HepG2 (cell line): ENCODE data around the gene XXYLT1. TPM values are rescaled to one million over a fixed set of nuclear protein-coding genes. Genes with fewer than 3 reads are reported as not detected.

Experiments used
- E2F2 ChIP-seq: sonication (generic); formaldehyde crosslinking; IDR thresholded peaks from 2 replicates; pipeline ENCODE4 v1.4.0; 2020; ENCODE audit warnings: missing genetic modification reagents, borderline replicate concordance
- FOXO4 ChIP-seq: sonication (generic); formaldehyde crosslinking; conservative IDR thresholded peaks from 2 replicates; pipeline ENCODE4 v1.8.1; 2023; ENCODE audit warnings: missing genetic modification reagents
- HHEX ChIP-seq: IDR thresholded peaks from 2 replicates; pipeline ENCODE4 v1.6.1; 2016; ENCODE audit warnings: control low read depth
- MED1 ChIP-seq: sonication (generic); formaldehyde crosslinking; IDR thresholded peaks from 2 replicates; pipeline ENCODE4 v1.4.0; 2020; ENCODE audit warnings: missing genetic modification reagents
- MED8 ChIP-seq: sonication (generic); formaldehyde crosslinking; IDR thresholded peaks from 2 replicates; pipeline ENCODE4 v1.8.1; 2023; ENCODE audit warnings: mild to moderate bottlenecking, missing genetic modification reagents; ENCODE audit not compliant: insufficient replicate concordance
- MXD4 ChIP-seq: IDR thresholded peaks from 2 replicates; pipeline ENCODE4 v1.6.1; 2016; ENCODE audit warnings: mild to moderate bottlenecking, missing biosample characterization, missing genetic modification reagents
- PHB2 ChIP-seq: fragments of 450-650 bp; IDR thresholded peaks from 2 replicates; pipeline ENCODE4 v1.6.1; 2018; ENCODE audit not compliant: partially characterized antibody
- SCMH1 ChIP-seq: sonication (generic); formaldehyde crosslinking; IDR thresholded peaks from 2 replicates; pipeline ENCODE4 v1.9.0; 2021; ENCODE audit warnings: missing genetic modification reagents, mild to moderate bottlenecking, borderline replicate concordance
- SMYD3 ChIP-seq: sonication (generic); formaldehyde crosslinking; IDR thresholded peaks from 2 replicates; pipeline ENCODE4 v1.8.1; 2023; ENCODE audit warnings: mild to moderate bottlenecking, missing genetic modification reagents
- THAP8 ChIP-seq: sonication (generic); formaldehyde crosslinking; IDR thresholded peaks from 2 replicates; pipeline ENCODE4 v1.5.1; 2020; ENCODE audit warnings: missing genetic modification reagents, mild to moderate bottlenecking, borderline replicate concordance
- TOPORS ChIP-seq: sonication (generic); formaldehyde crosslinking; IDR thresholded peaks from 2 replicates; pipeline ENCODE4 v1.8.0; 2023; ENCODE audit warnings: mild to moderate bottlenecking, missing genetic modification reagents
- ZBTB1 ChIP-seq: sonication (generic); formaldehyde crosslinking; IDR thresholded peaks from 2 replicates; pipeline ENCODE4 v1.4.0; 2020; ENCODE audit warnings: missing genetic modification reagents, borderline replicate concordance
- ZBTB7A ChIP-seq: sonication (generic); formaldehyde crosslinking; IDR thresholded peaks from 2 replicates; pipeline ENCODE4 v1.8.0; 2022; ENCODE audit warnings: mild to moderate bottlenecking, missing genetic modification reagents
- ZFP82 ChIP-seq: sonication (generic); formaldehyde crosslinking; IDR thresholded peaks from 2 replicates; pipeline ENCODE4 v1.5.1; 2020; ENCODE audit warnings: mild to moderate bottlenecking, missing genetic modification reagents, borderline replicate concordance
- ZIK1 ChIP-seq: sonication (generic); formaldehyde crosslinking; IDR thresholded peaks from 2 replicates; pipeline ENCODE4 v1.5.0; 2020; ENCODE audit warnings: mild to moderate bottlenecking, low read depth, missing genetic modification reagents, borderline replicate concordance
- ZNF33A ChIP-seq: sonication (generic); formaldehyde crosslinking; IDR thresholded peaks from 2 replicates; pipeline ENCODE4 v1.5.1; 2020; ENCODE audit warnings: missing genetic modification reagents, mild to moderate bottlenecking, moderate library complexity, borderline replicate concordance
- ZNF619 ChIP-seq: sonication (generic); formaldehyde crosslinking; IDR thresholded peaks from 2 replicates; pipeline ENCODE4 v1.4.0; 2020; ENCODE audit warnings: mild to moderate bottlenecking, missing genetic modification reagents
- ZNF646 ChIP-seq: sonication (generic); formaldehyde crosslinking; IDR thresholded peaks from 2 replicates; pipeline ENCODE4 v1.9.0; 2021; ENCODE audit warnings: mild to moderate bottlenecking, missing genetic modification reagents
- ZNF766 ChIP-seq: sonication (generic); formaldehyde crosslinking; IDR thresholded peaks from 2 replicates; pipeline ENCODE4 v1.5.0; 2020; ENCODE audit warnings: missing genetic modification reagents, borderline replicate concordance
- ZNF83 ChIP-seq: sonication (generic); formaldehyde crosslinking; IDR thresholded peaks from 2 replicates; pipeline ENCODE4 v1.4.0; 2020; ENCODE audit warnings: missing genetic modification reagents, mild to moderate bottlenecking, borderline replicate concordance
- polyA plus RNA-seq, 8 experiments: library from polyadenylated mRNA; depleted of rRNA in 3 of 8; stranded (reverse) in 7 of 8; unstranded in 1 of 8; fragments of >200 nt; fragmentation: Illumina TruSeq in 4 of 8; extraction: Trizol in 4 of 8; gene quantifications; 2 replicates each; pipeline versions ENCODE4 v1.2.1 to v1.2.3, GENCODE V29; 2011 to 2016; ENCODE audit warnings: low read depth in 4 of 8, missing spikeins in 1 of 8, mixed read lengths in 1 of 8; ENCODE audit not compliant: insufficient read depth in 1 of 8
- total RNA-seq, 5 experiments: library from RNA; depleted of rRNA; stranded (reverse); fragments of >200 nt; fragmentation: Illumina TruSeq; extraction: Trizol; gene quantifications; 2 replicates each; pipeline ENCODE4 v1.2.3, GENCODE V29; 2016; ENCODE audit warnings: low read depth in 1 of 5

XXYLT1 gene
- total and polyA plus RNA-seq, 2 of the 13 experiments (the other 11 are each of a cell fraction or from before 2014, with no cell fraction given) = 17.7 to 19.0 TPM

- no peak for TF ChIP-seq ZNF619 (CRISPR knock-in tag)
- TF ChIP-seq ZIK1 = no peak
- 0 out of 2 replicates have a peak, but pooled peaks have one; percentile 8 for TF ChIP-seq ZBTB7A (CRISPR knock-in tag)
- no peak for TF ChIP-seq ZNF83 (CRISPR knock-in tag)
- TF ChIP-seq MXD4 (CRISPR knock-in tag) = peak; percentile 55
- no peak for TF ChIP-seq PHB2
- TF ChIP-seq SMYD3 = no peak
- TF ChIP-seq SCMH1 = no peak
- 0 out of 2 replicates have a peak, but pooled peaks have one; percentile 8 for TF ChIP-seq HHEX (CRISPR knock-in tag)
- TF ChIP-seq ZNF33A (CRISPR knock-in tag) = no peak
- TF ChIP-seq ZBTB1 (CRISPR knock-in tag) = no peak
- TF ChIP-seq ZFP82 (CRISPR knock-in tag) = no peak
- TF ChIP-seq TOPORS (CRISPR knock-in tag) = no peak
- no peak for TF ChIP-seq MED1 (CRISPR knock-in tag)
- TF ChIP-seq E2F2 (CRISPR knock-in tag) = no peak
- no peak for TF ChIP-seq FOXO4 (CRISPR knock-in tag)
- TF ChIP-seq MED8 = peak; percentile 71
- TF ChIP-seq ZNF646 (CRISPR knock-in tag) = no peak
- TF ChIP-seq THAP8 = no peak; the same call in 1 of the 2 replicates
- TF ChIP-seq ZNF766 (CRISPR knock-in tag) = no peak
Observed at GRCh38 chr3:195271410-195272243, 668 bp upstream of the XXYLT1 start (continued).
